Ishikawa (cell line): Measurements from ENCODE around the gene PACS1.

ENCODE experiments used
- CEBPB ChIP-seq: IDR thresholded peaks from 2 replicates; pipeline ENCODE4 v1.6.1; 2012
- CREB1 ChIP-seq: IDR thresholded peaks from 2 replicates; pipeline ENCODE4 v1.6.1; 2012; ENCODE audit warnings: low read depth
- EGR1 ChIP-seq: IDR thresholded peaks from 2 replicates; pipeline ENCODE4 v1.6.1; 2012
- EP300 ChIP-seq: IDR thresholded peaks from 2 replicates; pipeline ENCODE4 v1.6.1; 2012; ENCODE audit warnings: borderline replicate concordance
- RAD21 ChIP-seq: IDR thresholded peaks from 2 replicates; pipeline ENCODE4 v1.6.1; 2012; ENCODE audit warnings: low read depth
- TAF1 ChIP-seq: IDR thresholded peaks from 2 replicates; pipeline ENCODE4 v1.6.1; 2012; ENCODE audit warnings: low read depth, mild to moderate bottlenecking
- TCF12 ChIP-seq: IDR thresholded peaks from 2 replicates; pipeline ENCODE4 v1.6.1; 2012; ENCODE audit warnings: low read depth
- TEAD4 ChIP-seq: IDR thresholded peaks from 2 replicates; pipeline ENCODE4 v1.6.1; 2012
- YY1 ChIP-seq: IDR thresholded peaks from 2 replicates; pipeline ENCODE4 v1.6.1; 2012; ENCODE audit warnings: low read depth
- ZBTB7A ChIP-seq: IDR thresholded peaks from 2 replicates; pipeline ENCODE4 v1.6.1; 2012; ENCODE audit warnings: low read depth
- TF ChIP-seq, protein P1 (sequence below): IDR thresholded peaks from 2 replicates; pipeline ENCODE4 v1.6.1; 2012; ENCODE audit warnings: low read depth, mild to moderate bottlenecking
- TF ChIP-seq, protein P2 (sequence below): IDR thresholded peaks from 2 replicates; pipeline ENCODE4 v1.6.1; 2012
- TF ChIP-seq, protein P3 (sequence below): IDR thresholded peaks from 2 replicates; pipeline ENCODE4 v1.6.1; 2012

DNA sequence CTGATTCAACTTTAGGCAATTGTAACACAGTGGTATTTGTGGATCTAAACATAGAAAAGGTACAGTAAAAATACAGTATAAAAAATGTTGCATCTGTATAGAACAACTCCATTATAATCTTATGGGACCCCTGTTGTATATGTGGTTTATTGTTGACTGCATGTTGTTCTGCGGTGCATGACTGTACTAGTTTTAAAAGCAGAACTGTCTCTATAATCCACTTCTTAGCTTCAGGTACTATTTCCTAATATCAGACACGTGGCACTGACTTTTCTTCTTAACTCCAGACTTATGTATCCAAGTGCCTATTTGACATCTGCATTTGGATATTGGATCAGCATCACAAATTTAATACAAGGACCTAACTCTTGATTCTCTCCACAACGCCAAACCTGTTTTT, 41.1 kb downstream of the PACS1 start:
- TF ChIP-seq EP300 (no peak), CEBPB (no peak), YY1 (no peak), EGR1 (no peak), TCF12 (no peak), RAD21 (no peak), CREB1 (no peak), TEAD4 (no peak), TAF1 (no peak), ZBTB7A (no peak)
- TF ChIP-seq, protein P1, sequence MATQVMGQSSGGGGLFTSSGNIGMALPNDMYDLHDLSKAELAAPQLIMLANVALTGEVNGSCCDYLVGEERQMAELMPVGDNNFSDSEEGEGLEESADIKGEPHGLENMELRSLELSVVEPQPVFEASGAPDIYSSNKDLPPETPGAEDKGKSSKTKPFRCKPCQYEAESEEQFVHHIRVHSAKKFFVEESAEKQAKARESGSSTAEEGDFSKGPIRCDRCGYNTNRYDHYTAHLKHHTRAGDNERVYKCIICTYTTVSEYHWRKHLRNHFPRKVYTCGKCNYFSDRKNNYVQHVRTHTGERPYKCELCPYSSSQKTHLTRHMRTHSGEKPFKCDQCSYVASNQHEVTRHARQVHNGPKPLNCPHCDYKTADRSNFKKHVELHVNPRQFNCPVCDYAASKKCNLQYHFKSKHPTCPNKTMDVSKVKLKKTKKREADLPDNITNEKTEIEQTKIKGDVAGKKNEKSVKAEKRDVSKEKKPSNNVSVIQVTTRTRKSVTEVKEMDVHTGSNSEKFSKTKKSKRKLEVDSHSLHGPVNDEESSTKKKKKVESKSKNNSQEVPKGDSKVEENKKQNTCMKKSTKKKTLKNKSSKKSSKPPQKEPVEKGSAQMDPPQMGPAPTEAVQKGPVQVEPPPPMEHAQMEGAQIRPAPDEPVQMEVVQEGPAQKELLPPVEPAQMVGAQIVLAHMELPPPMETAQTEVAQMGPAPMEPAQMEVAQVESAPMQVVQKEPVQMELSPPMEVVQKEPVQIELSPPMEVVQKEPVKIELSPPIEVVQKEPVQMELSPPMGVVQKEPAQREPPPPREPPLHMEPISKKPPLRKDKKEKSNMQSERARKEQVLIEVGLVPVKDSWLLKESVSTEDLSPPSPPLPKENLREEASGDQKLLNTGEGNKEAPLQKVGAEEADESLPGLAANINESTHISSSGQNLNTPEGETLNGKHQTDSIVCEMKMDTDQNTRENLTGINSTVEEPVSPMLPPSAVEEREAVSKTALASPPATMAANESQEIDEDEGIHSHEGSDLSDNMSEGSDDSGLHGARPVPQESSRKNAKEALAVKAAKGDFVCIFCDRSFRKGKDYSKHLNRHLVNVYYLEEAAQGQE: no peak
- TF ChIP-seq, protein P2, sequence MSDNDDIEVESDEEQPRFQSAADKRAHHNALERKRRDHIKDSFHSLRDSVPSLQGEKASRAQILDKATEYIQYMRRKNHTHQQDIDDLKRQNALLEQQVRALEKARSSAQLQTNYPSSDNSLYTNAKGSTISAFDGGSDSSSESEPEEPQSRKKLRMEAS: no peak
- TF ChIP-seq, protein P3, sequence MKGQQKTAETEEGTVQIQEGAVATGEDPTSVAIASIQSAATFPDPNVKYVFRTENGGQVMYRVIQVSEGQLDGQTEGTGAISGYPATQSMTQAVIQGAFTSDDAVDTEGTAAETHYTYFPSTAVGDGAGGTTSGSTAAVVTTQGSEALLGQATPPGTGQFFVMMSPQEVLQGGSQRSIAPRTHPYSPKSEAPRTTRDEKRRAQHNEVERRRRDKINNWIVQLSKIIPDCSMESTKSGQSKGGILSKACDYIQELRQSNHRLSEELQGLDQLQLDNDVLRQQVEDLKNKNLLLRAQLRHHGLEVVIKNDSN: no peak
